ELF-1 (cell line): ENCODE results near the gene EED.
"Not testable (repeated sequence)": the region's sequence is repeated elsewhere in the genome, so short reads cannot be mapped to it uniquely, and the experiment has no call there.

Experiments
- DNase-seq: peaks from one replicate; pipeline ENCODE4 v3.0.0-alpha.2; 2016; ENCODE audit warnings: low read depth, low spot score

The EED gene

GRCh38 chr11:86219311-86220193 is 25.0 kb upstream of the EED start:
- no peak for DNase-seq

GRCh38 chr11:86220653-86221052 is 23.9 kb upstream of the EED start:
- no peak for DNase-seq

GRCh38 chr11:86222081-86222480 is 22.5 kb upstream of the EED start:
- DNase-seq = no peak

- not testable (repeated sequence) for DNase-seq
Measured at GRCh38 chr11:86224575-86224974, 20.0 kb upstream of the EED start.

GRCh38 chr11:86225344-86225743 is 19.2 kb upstream of the EED start:
- not testable (repeated sequence) for DNase-seq

- DNase-seq = no peak
Measured at GRCh38 chr11:86228269-86229038, 16.1 kb upstream of the EED start.

GRCh38 chr11:86229039-86229330 is 15.6 kb upstream of the EED start:
- not testable (repeated sequence) for DNase-seq

GRCh38 chr11:86230179-86230804 is 14.3 kb upstream of the EED start:
- no peak for DNase-seq

- no peak for DNase-seq
Measured at GRCh38 chr11:86230921-86231434, 13.6 kb upstream of the EED start.

GRCh38 chr11:86232556-86232955 is 12.0 kb upstream of the EED start:
- no peak for DNase-seq

- no peak for DNase-seq
Measured at GRCh38 chr11:86234831-86235461, 9.6 kb upstream of the EED start.

GRCh38 chr11:86237267-86237804 is 7.2 kb upstream of the EED start:
- DNase-seq = no peak

- DNase-seq = no peak
Measured at GRCh38 chr11:86240164-86240563, 4.4 kb upstream of the EED start.

GRCh38 chr11:86241956-86242535 is 2.5 kb upstream of the EED start:
- DNase-seq = no peak

- no peak for DNase-seq
Measured at GRCh38 chr11:86243396-86243795, 1.2 kb upstream of the EED start.

GRCh38 chr11:86244063-86244521 is 461 bp upstream of the EED start:
- DNase-seq = peak; percentile 92

- peak; percentile 48 for DNase-seq
Measured at GRCh38 chr11:86245369-86246292, 1.1 kb downstream of the EED start.

GRCh38 chr11:86246293-86246675 is 1.7 kb downstream of the EED start:
- no peak for DNase-seq

- no peak for DNase-seq
Measured at GRCh38 chr11:86247608-86248007, 3.1 kb downstream of the EED start.

- DNase-seq = peak; percentile 21
Measured at GRCh38 chr11:86248609-86249008, 4.1 kb downstream of the EED start.
